Activated CD8-positive, alpha-beta memory T cell treated with anti-CD3 and anti-CD28 coated beads for 4 hours (primary cell): Measurements from ENCODE around the gene ANKRD13D.
A peak's percentile ranks its signal among the peaks of the same experiment; 100 is the strongest.

Source experiments
- DNase-seq, 2 donors: peaks; one replicate each; pipeline ENCODE4 v3.0.0-alpha.2; 2020; ENCODE audit warnings: low read depth in 2 of 2

Gene ANKRD13D

DNA sequence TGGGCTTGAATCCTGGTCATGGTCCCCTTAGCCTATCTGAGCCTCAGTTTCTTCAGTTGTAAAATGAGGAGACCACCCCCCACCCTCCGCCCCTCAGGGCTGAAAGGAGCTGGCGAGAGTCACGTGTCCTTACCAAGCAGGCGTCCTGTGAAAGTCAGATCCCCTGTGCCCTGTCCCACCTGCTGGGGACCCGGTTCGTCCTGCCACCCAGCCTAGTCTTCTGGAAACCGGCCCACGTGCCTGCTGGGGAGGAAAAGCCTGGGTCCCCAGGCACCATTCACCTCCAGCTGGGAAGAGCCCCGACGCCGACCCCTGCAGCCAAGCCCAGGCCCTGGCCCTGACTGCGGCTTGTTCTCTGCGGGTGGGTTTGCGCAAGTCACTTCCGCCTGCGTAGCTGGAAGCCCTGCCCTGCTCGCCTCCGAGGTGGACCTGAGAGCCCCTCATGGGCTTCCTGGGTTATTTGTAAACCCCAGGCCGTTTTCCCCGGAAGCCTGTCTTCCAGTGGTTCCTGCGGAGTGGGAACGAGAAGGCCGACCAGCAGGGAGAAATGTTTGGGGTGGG is 13.5 kb downstream of the ANKRD13D start:
- DNase-seq, result no peak

DNA sequence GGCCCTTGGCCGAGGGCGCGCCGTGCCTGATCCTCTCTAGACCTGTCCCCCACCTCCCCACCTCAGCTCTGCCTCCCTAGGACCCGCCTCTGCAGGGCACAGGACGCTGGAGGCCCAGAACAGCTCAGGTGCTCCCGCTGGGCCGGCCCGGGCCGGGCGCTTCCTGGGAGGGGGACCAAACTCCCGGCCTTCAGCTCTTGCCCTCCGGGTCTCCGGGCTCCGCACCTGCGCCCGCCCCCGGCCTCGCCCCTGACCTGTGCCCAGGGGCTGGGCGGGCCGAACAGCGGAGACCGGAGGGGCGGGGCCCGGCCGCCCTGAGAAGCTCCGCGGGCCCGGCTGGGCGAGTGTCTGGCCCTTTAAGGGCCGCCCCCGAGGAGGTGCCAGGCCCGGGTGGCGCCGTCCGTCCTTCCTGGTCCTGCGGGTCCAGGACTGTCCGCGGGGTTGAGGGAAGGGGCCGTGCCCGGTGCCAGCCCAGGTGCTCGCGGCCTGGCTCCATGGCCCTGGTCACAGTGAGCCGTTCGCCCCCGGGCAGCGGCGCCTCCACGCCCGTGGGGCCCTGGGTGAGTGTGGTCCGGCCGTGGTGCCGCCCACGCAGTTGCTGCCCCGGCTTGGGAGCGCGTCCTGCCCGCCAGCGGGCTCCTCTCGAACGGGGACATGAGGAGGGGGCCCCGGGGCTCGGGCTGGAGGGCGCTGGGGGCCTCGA is 14.2 kb downstream of the ANKRD13D start, which contains the start of gene SSH3:
Gene SSH3 (plus strand): TSS at position 399 of the 703 bp plus-strand sequence. CDS start 96 bp downstream, at position 495.
- DNase-seq, result no peak

DNA sequence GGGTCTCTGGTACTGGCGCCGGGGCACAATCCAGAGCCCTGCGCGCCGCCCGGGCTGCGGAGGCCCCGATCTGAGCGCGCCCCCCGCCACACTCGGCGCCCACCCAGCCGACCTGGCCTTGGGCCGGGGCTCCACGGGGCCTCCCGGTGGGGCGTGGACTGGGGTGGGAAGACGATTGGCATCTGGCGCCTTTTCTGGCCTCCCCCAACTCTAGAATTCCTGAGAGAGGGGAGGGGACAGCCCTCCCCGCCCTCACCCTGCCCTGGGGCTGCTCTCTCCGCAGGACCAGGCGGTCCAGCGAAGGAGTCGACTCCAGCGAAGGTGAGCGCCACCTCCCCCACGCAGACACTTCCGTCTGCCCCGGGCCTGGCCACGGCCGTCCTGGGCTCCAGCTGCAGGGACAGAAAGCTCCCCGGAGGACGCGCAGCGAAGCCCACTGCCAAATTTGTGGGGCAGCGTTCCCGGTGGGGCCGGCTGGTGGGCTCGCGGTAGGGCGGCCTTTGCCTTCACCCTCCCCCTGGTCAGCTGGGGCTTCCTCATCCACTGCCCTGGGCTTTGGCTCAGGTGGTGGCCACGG is 14.8 kb downstream of the ANKRD13D start:
- DNase-seq, result no peak

DNA sequence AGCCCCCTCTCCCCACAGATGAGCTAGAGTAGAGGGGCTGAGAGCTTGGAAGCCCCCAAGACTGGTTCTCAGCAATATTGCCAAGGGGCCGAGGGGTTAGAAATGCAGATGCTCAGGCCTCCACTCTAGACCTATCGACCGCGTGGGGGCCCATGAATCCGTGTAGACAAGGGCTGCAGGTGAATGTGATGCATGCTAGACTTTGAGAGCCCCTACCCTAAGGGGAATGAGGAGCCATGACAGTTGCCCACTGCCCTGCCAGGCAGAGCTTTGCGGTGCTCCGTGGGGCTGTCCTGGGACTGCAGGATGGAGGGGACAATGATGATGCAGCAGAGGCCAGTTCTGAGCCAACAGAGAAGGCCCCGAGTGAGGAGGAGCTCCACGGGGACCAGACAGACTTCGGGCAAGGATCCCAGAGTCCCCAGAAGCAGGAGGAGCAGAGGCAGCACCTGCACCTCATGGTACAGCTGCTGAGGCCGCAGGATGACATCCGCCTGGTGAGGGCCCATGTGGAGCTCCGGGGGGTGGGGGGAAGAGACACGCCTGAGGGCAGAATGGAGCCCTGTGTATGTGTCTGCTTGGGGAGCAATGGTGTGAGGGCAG is 15.5 kb downstream of the ANKRD13D start:
- no peak for DNase-seq

DNA sequence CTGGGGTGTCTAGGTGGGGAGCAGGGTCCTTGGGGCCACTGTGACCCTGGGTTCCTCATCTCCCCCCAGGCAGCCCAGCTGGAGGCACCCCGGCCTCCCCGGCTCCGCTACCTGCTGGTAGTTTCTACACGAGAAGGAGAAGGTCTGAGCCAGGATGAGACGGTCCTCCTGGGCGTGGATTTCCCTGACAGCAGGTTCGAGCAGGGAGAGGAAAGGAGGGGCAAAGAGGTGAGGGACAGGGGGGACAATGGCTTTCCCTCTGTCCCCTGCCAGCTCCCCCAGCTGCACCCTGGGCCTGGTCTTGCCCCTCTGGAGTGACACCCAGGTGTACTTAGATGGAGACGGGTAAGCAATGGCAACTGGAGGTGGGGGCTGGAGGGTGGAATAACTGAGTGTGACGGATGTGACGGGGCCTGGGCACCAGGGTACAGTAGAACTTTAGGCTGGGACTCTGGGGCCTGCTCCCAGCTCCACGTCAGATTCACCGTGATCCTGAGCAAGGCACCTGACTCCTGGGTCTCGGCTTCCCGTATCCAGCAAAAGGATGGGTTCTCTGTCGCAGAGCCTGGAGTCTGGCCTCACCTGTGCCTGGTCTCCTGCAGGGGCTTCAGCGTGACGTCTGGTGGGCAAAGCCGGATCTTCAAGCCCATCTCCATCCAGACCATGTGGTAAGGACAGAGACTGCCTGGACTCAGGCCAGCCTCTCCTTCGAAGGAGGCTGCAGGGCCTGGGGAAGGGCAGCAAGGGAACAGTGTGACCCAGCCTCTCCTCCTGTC is 17.9 kb downstream of the ANKRD13D start:
- no peak for DNase-seq

DNA sequence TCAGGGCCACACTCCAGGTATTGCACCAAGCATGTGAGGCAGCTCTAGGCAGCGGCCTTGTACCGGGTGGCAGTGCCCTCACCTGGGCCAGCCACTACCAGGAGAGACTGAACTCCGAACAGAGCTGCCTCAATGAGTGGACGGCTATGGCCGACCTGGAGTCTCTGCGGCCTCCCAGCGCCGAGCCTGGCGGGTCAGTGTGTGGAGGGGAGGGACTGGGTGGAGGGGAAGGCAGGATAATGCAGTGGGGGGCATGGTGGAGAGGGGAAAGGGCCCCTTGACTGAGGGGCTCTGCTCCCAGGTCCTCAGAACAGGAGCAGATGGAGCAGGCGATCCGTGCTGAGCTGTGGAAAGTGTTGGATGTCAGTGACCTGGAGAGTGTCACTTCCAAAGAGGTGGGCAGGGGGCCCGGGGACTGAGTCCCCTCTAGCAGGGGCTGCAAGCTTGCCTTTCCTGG is 18.5 kb downstream of the ANKRD13D start:
- no peak for DNase-seq

DNA sequence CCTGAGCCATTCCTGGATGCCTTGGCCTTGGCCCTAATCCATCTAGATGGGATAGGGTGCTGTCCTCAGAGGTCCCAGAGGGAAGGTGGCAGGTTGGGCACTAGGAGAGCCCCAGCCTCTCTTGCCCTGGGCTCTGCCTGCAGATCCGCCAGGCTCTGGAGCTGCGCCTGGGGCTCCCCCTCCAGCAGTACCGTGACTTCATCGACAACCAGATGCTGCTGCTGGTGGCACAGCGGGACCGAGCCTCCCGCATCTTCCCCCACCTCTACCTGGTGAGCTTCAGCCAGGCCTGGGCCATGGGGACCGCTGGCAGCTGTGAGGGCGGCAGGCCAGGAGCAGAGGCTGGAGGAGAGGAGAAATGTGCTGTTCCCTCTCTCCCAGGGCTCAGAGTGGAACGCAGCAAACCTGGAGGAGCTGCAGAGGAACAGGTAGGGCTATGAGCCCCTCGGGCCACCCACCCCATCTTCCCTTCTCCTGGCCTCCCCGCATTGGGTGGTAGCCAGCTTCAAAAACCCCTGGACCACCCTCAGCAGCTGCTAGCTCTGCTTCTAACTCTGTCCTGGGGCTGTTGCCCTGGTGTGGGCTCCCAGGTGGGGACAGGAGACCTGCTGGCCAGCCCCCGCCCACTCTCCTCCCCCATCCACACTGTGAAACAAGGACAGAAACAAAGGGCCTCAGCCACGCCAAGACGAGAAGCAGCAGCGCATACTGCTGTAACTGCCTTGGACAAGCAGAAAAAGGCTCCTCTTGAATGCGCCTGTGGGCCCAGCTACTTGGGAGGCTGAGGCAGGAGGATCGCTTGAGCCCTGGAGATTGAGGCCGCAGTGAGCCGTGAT is 19.1 kb downstream of the ANKRD13D start:
- no peak for DNase-seq

DNA sequence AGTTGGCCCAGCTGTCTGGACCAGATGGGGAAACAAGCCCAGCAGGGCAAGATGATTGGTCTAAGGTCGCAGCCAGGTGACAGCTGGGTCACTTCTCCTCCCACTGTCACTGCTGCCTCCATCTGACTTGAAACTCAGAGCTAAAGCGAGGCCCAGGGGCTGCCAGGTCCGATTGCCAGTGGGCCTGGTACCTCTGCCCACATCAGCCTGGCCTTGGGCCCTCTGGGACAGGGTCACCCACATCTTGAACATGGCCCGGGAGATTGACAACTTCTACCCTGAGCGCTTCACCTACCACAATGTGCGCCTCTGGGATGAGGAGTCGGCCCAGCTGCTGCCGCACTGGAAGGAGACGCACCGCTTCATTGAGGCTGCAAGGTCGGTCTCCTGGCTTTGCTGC is 20.1 kb downstream of the ANKRD13D start:
- no peak for DNase-seq

DNA sequence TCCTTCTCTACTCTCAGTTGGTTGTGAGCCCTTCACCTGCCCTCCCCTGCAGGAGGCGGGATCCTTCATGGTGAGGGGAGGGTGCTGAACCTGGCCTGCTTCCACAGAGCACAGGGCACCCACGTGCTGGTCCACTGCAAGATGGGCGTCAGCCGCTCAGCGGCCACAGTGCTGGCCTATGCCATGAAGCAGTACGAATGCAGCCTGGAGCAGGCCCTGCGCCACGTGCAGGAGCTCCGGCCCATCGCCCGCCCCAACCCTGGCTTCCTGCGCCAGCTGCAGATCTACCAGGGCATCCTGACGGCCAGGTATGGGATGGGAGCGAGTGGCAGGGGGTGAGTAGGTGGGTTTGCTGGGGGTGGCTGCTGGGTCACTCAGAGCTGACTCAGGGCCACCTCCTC is 20.6 kb downstream of the ANKRD13D start:
- no peak for DNase-seq

DNA sequence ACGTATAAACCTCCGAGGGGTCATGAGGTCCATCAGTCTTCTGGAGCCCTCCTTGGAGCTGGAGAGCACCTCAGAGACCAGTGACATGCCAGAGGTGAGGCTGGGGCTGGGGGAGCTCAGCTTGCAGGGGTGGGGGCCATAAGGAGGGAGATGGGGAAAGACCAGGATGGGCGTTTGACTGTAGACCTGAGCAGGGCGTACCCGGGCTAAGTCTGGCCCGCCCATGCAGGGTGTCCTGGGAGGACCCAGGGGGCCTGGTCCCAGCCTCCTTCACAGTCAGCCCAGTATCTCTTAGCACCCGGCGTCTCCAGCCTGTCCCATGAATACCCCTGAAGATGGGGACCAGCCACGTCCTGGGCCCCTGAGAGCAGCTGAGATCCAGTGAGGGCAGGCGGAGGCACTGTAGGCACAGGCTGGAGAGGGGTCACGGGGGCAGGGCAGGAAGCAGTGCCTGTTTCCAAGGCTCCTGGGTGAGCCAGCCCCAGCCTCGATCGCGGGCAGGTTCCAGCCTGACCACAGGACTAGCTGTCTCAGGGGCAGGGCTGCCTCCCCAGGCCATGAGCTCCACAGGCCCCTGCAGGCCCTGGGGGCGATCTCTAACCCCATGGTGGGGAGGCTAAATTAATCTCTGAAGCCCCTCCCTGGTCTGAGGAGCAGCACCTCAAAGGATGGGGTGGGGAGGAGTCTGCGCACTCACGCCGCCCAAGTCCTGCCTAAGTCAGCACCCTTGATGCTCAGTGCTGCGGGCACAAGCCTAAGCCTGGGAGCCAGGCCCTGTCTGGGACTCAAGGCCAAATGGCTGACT is 21.3 kb downstream of the ANKRD13D start:
- DNase-seq, result no peak

DNA sequence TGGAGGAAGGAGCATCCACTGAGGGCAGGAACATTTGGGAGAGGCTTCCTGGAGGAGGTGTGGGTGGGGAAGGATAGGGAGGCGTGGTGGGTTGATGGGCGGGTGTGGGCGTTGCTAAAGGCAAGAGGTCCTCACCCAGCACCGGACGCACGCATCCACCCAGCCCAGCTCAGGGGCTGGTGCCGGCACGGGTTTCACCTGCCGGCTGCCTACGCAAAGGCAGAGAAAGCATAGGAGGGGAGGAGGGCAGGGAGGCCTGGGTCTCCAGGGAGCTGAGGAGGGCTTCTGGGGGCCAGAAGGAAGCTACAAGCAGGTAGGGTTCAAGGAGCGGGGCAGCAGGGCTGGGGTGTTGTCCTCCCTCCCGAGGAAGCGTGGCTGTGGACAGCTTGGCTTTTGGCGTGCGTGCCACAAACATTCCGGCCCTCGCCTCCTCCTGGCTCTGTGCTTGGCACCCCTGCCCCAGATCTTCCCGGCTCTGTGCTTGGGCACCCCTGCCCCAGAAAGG is 22.0 kb downstream of the ANKRD13D start:
- no peak for DNase-seq

DNA sequence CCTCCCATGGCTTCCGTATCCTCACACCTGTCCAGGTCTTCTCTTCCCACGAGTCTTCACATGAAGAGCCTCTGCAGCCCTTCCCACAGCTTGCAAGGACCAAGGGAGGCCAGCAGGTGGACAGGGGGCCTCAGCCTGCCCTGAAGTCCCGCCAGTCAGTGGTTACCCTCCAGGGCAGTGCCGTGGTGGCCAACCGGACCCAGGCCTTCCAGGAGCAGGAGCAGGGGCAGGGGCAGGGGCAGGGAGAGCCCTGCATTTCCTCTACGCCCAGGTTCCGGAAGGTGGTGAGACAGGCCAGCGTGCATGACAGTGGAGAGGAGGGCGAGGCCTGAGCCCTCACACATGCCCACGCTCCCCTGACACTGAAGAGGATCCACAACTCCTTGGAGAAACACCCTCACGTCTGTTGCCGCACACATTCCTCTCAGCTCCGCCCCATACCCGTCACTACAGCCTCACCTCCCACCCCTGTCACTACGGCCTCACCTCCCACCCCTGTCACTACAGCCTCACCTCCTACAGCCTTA is 22.5 kb downstream of the ANKRD13D start:
- DNase-seq, result no peak

DNA sequence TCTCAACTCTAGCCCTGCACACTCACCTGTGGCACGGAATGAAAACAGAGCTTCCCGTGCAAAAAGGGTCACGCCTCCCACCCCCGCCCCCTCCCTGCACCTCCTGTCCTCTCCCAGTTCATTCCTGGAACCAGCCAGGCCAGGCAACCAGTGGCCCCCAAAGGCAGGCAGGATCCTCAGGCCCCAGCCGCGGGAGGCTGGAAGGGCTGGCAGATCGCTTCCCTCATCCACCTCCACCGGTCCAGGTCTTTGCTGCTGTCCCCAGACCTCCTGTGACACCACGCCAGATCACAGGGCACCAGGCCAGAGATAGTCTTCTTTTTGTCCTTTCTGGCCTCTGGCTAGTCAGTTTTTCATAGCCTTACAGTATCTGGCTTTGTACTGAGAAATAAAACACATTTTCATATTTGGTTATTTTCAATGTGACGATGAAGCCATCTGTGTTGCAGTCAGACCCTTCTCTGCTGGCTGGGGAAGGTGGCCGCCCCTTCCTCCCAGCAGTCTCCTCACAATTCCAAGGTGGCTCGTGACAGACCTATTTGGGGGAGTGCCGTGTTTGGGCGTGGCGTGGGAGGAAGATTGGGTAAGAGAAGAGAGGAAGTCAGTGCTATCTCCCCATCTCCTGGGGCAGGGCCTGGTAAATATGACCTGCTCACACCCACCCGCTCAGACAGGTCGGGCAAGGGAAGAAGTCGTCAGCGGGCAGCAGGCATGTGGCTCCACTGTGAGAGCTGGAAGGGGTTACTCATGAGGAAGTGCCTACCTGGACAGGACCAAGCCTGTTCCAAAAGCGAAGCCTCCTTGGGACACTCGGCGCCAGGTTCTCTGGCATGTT is 23.3 kb downstream of the ANKRD13D start:
- DNase-seq, result peak in 1 of 2 donors; percentile 49

DNA sequence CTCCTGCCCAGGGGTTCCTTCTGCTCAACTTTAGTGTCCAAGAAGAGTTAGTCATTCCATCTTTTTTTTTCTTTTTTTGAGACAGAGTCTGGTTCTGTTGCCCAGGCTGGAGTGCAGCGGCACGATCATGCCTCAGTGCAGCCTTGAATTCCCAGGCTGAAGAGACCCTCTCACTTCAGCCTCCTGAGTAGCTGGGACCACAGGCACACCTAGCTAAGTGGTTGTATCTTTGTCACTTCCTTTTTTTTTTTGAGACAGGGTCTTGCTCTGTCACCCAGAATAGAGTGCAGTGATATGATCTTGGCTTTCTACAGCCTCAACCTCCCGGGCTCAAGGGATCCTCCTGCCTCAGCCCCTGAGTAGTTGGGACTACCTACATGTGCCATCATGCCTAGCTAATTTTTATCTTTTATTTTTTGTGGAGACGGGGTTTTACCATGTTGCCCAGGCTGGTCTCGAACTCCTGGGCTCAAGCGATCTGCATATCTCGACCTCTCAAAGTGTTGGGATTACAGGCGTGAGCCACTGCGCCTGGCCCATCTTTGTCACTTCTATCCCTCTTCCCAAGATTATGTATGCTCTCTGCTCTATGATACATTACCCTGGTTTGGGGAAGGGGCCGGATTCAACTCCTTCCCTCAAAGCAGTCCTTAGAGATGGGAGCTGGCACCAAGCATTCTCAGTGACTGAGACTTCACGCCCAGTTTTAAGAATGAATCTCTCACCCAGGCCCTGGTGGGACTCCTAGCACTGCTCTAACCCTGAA is 24.2 kb downstream of the ANKRD13D start:
- DNase-seq, result no peak

DNA sequence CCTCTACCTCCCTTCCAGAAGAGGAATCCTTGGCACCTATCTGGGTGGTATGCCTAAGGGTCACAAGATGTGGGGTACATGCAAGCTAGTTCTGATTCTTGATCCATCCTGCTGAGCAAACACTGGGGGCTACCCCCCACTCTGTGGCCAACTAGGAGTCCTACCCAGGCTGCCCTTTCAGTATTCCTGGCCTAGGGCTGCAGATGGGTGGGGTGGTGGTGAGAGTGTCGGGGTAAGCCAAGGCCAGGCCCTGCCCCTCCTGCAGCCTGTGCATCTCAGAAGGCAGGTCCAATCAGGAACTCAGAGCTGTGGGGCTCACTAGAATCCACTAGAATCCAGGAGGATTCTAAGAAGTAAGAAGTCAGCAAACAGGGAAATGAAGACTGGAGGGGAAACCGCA is 25.1 kb downstream of the ANKRD13D start:
- DNase-seq, result no peak

DNA sequence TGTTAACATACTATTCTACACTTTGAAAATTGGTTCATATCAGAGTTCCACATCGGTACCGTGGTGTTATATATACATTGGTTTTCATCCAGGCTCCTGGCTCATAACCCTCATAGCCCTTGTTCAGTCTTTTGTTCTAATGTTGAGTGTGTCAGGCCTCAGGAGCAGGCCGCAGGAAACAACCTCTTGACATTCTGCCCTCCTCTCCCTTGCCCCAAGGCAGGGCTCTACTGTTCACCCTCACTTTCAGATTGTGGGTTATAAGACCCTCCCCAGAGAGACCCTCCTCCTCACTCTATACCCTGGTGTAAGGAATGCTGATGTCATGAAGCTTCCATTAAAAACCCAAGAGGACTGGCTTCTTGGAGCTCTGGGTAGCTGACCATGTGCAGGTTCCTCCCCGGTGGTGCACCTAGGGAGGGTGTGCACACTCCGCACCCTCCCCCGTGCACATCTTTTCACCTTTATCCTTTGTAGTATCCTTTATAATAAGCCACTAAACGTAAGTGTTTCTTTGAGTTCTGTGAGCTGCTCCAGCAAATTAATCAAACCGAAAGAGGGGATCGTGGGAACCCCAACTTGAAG is 26.3 kb downstream of the ANKRD13D start:
- DNase-seq, result no peak

DNA sequence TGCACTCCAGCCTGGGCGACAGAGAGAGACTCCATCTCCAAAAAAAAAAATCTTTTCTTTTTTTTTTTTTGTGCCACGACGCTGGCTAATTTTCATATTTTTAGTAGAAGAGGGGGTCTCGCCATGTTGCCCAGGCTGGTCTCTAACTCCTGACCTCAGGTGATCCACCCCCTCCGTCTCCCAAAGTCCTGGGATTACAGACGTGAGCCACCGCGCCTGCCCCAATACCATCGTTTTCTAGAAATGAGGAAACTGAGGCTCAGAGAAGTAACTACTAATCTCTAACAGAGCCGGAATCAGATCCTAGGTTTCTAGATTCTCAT is 27.7 kb downstream of the ANKRD13D start:
- DNase-seq, result no peak
